Upper lobe of left lung (tissue), 4 donors: ENCODE results near the gene PPP2R5E.

ENCODE experiments used
- POLR2A ChIP-seq, 4 donors: fragments of 450-650 bp; IDR thresholded peaks; one replicate each; pipeline ENCODE4 v1.5.1; 2016 to 2017; ENCODE audit warnings: antibody characterized with exemption in 4 of 4, mild to moderate bottlenecking in 2 of 4
- POLR2AphosphoS5 ChIP-seq, 2 donors: sonication (generic); formaldehyde crosslinking; IDR thresholded peaks; one replicate each; pipeline ENCODE4 v1.5.1; 2017; ENCODE audit warnings: antibody characterized with exemption in 2 of 2

DNA sequence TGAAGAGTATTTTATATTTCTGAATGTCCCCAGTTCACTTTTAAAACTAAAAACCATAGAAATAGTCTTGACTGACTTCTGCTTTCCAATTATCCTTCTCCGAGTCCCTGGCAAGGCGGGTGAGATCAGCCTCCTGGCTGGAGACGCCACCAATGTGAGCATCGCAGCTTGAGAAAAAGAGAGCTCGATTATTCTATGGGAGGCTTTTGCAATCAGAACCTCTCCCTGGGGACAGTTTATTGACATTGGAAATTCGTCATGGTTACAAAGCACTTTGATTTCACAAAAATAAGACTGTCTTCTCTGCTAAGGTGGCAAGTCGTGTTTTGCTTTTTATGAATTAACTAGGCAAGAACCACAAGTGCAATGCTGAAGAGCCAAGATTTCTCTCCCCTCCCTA lies 200.8 kb downstream of the PPP2R5E start:
- TF ChIP-seq POLR2AphosphoS5 (IDR thresholded peaks at IDR 0.05) (no peak), POLR2A (IDR thresholded peaks at IDR 0.05) (no peak)
